GM04504 (cell line): ENCODE data around the gene DIAPH1.

Experiments
- DNase-seq: peaks from one replicate; pipeline ENCODE4 v3.0.0-alpha.2; 2012; ENCODE audit warnings: low read depth

Gene DIAPH1

GRCh38 chr5:141484310-141484640, 134.5 kb downstream of the DIAPH1 start:
- no peak for DNase-seq

GRCh38 chr5:141483902-141484301, 134.9 kb downstream of the DIAPH1 start:
- no peak for DNase-seq

GRCh38 chr5:141479776-141480175, 139.0 kb downstream of the DIAPH1 start:
- DNase-seq, result no peak

GRCh38 chr5:141478321-141478945, 140.4 kb downstream of the DIAPH1 start:
- no peak for DNase-seq

- DNase-seq, result no peak
Observed at GRCh38 chr5:141477815-141478214, 141.0 kb downstream of the DIAPH1 start.

GRCh38 chr5:141477044-141477575, 141.7 kb downstream of the DIAPH1 start:
- no peak for DNase-seq

- DNase-seq, result peak; percentile 64
Observed at GRCh38 chr5:141476132-141476911, 142.5 kb downstream of the DIAPH1 start.

- peak; percentile 90 for DNase-seq
Observed at GRCh38 chr5:141475625-141476131, 143.1 kb downstream of the DIAPH1 start, which contains the start of gene PCDHGC3. Gene PCDHGC3, plus strand, starts transcription at chr5:141475966. Its CDS starts 151 bp downstream, at chr5:141476117.

- DNase-seq, result no peak
Observed at GRCh38 chr5:141465351-141465750, 153.4 kb downstream of the DIAPH1 start.
